GM19372 (cell line): ENCODE results near the gene TAS1R2.

Experiments used
- ATAC-seq: cut with Tn5 transposase; IDR thresholded peaks from one replicate; pipeline ENCODE4 v1.9.1; 2021; ENCODE audit warnings: mild to moderate bottlenecking, low read depth, moderate library complexity; ENCODE audit not compliant: unreplicated experiment

TAS1R2 gene

GRCh38 chr1:18828224-18828623 lies 31.2 kb downstream of the TAS1R2 start:
- no peak for ATAC-seq

GRCh38 chr1:18823438-18823837 lies 36.0 kb downstream of the TAS1R2 start:
- ATAC-seq, result no peak

GRCh38 chr1:18820791-18821641 lies 38.4 kb downstream of the TAS1R2 start:
- ATAC-seq, result no peak

- ATAC-seq, result no peak
Observed at GRCh38 chr1:18819986-18820790, 39.3 kb downstream of the TAS1R2 start.

GRCh38 chr1:18819203-18819602 lies 40.3 kb downstream of the TAS1R2 start:
- no peak for ATAC-seq

GRCh38 chr1:18817795-18818435 lies 41.5 kb downstream of the TAS1R2 start:
- ATAC-seq, result no peak

- ATAC-seq, result no peak
Observed at GRCh38 chr1:18817316-18817715, 42.1 kb downstream of the TAS1R2 start.

GRCh38 chr1:18816808-18817207 lies 42.7 kb downstream of the TAS1R2 start:
- no peak for ATAC-seq

GRCh38 chr1:18814874-18815531 lies 44.5 kb downstream of the TAS1R2 start:
- no peak for ATAC-seq

GRCh38 chr1:18814425-18814824 lies 45.0 kb downstream of the TAS1R2 start:
- no peak for ATAC-seq

GRCh38 chr1:18812453-18812939 lies 47.0 kb downstream of the TAS1R2 start:
- ATAC-seq, result no peak

- no peak for ATAC-seq
Observed at GRCh38 chr1:18811733-18812452, 47.6 kb downstream of the TAS1R2 start.

- ATAC-seq, result no peak
Observed at GRCh38 chr1:18809953-18810899, 49.2 kb downstream of the TAS1R2 start.

- no peak for ATAC-seq
Observed at GRCh38 chr1:18808550-18808949, 50.9 kb downstream of the TAS1R2 start.

GRCh38 chr1:18807334-18808063 lies 52.0 kb downstream of the TAS1R2 start:
- no peak for ATAC-seq

- no peak for ATAC-seq
Observed at GRCh38 chr1:18805925-18806849, 53.3 kb downstream of the TAS1R2 start.
